Measurements from ENCODE around the gene PEX12.

PEX12 gene

DNA sequence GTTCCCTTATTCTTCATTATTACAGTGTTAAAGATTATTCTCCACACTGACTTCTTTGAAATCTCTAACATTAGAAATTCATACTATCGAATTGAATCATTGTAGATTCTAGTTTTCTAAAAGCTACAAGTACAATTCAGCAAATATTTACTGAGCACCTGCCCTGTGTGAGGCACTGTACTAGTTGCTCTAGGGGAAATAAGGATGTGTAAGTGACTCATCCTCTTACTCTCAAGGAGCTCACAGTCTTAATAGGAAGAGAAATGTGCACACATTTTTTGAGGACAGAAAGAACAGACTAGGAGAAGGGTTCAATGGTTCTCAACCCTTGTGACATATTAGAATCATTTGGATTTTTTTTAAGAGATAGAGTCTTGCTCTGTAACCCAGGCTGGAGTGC is 33.2 kb downstream of the PEX12 start:
- TF ChIP-seq OSR1 (CRISPR knock-in tag; IDR thresholded peaks at IDR 0.05) (no peak), TOX (CRISPR knock-in tag; IDR thresholded peaks at IDR 0.05; ENCODE audit: borderline replicate concordance) (no peak), ZNF70 (CRISPR knock-in tag; IDR thresholded peaks at IDR 0.05) (no peak), GLIS3 (CRISPR knock-in tag; IDR thresholded peaks at IDR 0.05) (no peak), BACH2 (CRISPR knock-in tag; IDR thresholded peaks at IDR 0.05; ENCODE audit: borderline replicate concordance) (no peak), ZC3H10 (CRISPR knock-in tag; IDR thresholded peaks at IDR 0.05) (no peak), CSDC2 (CRISPR knock-in tag; IDR thresholded peaks at IDR 0.05) (no peak), TCF4 (CRISPR knock-in tag; IDR thresholded peaks at IDR 0.05; ENCODE audit: borderline replicate concordance) (no peak), SNAI2 (CRISPR knock-in tag; IDR thresholded peaks at IDR 0.05) (no peak), ZFP3 (CRISPR knock-in tag; IDR thresholded peaks at IDR 0.05) (no peak), ZFP30 (CRISPR knock-in tag; IDR thresholded peaks at IDR 0.05) (no peak), ESRRG (CRISPR knock-in tag; IDR thresholded peaks at IDR 0.05) (no peak), ZNF8 (CRISPR knock-in tag; IDR thresholded peaks at IDR 0.05) (no peak), ZNF565 (CRISPR knock-in tag; conservative IDR thresholded peaks at IDR 0.05; ENCODE audit: low read depth) (no peak)
- TF ChIP-seq, protein P1, sequence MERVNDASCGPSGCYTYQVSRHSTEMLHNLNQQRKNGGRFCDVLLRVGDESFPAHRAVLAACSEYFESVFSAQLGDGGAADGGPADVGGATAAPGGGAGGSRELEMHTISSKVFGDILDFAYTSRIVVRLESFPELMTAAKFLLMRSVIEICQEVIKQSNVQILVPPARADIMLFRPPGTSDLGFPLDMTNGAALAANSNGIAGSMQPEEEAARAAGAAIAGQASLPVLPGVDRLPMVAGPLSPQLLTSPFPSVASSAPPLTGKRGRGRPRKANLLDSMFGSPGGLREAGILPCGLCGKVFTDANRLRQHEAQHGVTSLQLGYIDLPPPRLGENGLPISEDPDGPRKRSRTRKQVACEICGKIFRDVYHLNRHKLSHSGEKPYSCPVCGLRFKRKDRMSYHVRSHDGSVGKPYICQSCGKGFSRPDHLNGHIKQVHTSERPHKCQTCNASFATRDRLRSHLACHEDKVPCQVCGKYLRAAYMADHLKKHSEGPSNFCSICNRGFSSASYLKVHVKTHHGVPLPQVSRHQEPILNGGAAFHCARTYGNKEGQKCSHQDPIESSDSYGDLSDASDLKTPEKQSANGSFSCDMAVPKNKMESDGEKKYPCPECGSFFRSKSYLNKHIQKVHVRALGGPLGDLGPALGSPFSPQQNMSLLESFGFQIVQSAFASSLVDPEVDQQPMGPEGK (CRISPR knock-in tag; IDR thresholded peaks at IDR 0.05; ENCODE audit: borderline replicate concordance) = no peak
- TF ChIP-seq, protein P2, sequence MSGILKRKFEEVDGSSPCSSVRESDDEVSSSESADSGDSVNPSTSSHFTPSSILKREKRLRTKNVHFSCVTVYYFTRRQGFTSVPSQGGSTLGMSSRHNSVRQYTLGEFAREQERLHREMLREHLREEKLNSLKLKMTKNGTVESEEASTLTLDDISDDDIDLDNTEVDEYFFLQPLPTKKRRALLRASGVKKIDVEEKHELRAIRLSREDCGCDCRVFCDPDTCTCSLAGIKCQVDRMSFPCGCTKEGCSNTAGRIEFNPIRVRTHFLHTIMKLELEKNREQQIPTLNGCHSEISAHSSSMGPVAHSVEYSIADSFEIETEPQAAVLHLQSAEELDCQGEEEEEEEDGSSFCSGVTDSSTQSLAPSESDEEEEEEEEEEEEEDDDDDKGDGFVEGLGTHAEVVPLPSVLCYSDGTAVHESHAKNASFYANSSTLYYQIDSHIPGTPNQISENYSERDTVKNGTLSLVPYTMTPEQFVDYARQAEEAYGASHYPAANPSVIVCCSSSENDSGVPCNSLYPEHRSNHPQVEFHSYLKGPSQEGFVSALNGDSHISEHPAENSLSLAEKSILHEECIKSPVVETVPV (CRISPR knock-in tag; IDR thresholded peaks at IDR 0.05) = no peak
- TF ChIP-seq, protein P3, sequence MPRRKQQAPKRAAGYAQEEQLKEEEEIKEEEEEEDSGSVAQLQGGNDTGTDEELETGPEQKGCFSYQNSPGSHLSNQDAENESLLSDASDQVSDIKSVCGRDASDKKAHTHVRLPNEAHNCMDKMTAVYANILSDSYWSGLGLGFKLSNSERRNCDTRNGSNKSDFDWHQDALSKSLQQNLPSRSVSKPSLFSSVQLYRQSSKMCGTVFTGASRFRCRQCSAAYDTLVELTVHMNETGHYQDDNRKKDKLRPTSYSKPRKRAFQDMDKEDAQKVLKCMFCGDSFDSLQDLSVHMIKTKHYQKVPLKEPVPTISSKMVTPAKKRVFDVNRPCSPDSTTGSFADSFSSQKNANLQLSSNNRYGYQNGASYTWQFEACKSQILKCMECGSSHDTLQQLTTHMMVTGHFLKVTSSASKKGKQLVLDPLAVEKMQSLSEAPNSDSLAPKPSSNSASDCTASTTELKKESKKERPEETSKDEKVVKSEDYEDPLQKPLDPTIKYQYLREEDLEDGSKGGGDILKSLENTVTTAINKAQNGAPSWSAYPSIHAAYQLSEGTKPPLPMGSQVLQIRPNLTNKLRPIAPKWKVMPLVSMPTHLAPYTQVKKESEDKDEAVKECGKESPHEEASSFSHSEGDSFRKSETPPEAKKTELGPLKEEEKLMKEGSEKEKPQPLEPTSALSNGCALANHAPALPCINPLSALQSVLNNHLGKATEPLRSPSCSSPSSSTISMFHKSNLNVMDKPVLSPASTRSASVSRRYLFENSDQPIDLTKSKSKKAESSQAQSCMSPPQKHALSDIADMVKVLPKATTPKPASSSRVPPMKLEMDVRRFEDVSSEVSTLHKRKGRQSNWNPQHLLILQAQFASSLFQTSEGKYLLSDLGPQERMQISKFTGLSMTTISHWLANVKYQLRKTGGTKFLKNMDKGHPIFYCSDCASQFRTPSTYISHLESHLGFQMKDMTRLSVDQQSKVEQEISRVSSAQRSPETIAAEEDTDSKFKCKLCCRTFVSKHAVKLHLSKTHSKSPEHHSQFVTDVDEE (CRISPR knock-in tag; IDR thresholded peaks at IDR 0.05) = no peak
- TF ChIP-seq, protein P4, sequence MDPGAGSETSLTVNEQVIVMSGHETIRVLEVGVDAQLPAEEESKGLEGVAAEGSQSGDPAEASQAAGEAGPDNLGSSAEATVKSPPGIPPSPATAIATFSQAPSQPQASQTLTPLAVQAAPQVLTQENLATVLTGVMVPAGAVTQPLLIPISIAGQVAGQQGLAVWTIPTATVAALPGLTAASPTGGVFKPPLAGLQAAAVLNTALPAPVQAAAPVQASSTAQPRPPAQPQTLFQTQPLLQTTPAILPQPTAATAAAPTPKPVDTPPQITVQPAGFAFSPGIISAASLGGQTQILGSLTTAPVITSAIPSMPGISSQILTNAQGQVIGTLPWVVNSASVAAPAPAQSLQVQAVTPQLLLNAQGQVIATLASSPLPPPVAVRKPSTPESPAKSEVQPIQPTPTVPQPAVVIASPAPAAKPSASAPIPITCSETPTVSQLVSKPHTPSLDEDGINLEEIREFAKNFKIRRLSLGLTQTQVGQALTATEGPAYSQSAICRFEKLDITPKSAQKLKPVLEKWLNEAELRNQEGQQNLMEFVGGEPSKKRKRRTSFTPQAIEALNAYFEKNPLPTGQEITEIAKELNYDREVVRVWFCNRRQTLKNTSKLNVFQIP (CRISPR knock-in tag; IDR thresholded peaks at IDR 0.05; ENCODE audit: borderline replicate concordance, low read depth) = no peak
- ATAC-seq = no peak

DNA sequence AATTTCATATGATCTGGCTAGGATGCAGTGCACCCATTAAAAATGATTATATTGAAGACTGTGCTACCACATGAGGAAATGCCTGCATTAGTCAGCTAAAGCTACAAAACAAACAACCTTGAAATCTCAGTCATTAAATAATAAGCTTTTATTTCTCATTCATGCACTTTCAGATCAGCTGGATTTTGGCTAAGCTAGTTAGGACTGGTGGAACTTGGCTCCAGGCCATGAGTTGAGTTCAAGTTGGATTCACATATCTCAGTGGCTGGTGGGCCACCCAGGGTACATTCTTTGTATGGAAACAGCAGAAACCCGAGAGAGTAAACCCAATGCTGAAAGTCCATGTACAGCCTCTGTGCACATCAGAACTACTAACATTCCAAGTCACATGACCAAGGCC is 34.5 kb downstream of the PEX12 start:
- TF ChIP-seq ZFP3 (CRISPR knock-in tag; IDR thresholded peaks at IDR 0.05) = no peak
- no peak for TF ChIP-seq ZC3H10 (CRISPR knock-in tag; IDR thresholded peaks at IDR 0.05)
- TF ChIP-seq BACH2 (CRISPR knock-in tag; IDR thresholded peaks at IDR 0.05; ENCODE audit: borderline replicate concordance) = no peak
- TF ChIP-seq ISL1 (CRISPR knock-in tag; IDR thresholded peaks at IDR 0.05) = no peak
- no peak for TF ChIP-seq CSDC2 (CRISPR knock-in tag; IDR thresholded peaks at IDR 0.05)
- TF ChIP-seq, protein P4 (CRISPR knock-in tag; IDR thresholded peaks at IDR 0.05; ENCODE audit: borderline replicate concordance, low read depth) = no peak
- TF ChIP-seq ESRRG (CRISPR knock-in tag; IDR thresholded peaks at IDR 0.05) = no peak
- no peak for TF ChIP-seq TCF4 (CRISPR knock-in tag; IDR thresholded peaks at IDR 0.05; ENCODE audit: borderline replicate concordance)
- no peak for TF ChIP-seq TOX (CRISPR knock-in tag; IDR thresholded peaks at IDR 0.05; ENCODE audit: borderline replicate concordance)
- TF ChIP-seq, protein P1 (CRISPR knock-in tag; IDR thresholded peaks at IDR 0.05; ENCODE audit: borderline replicate concordance) = no peak
- TF ChIP-seq, protein P2 (CRISPR knock-in tag; IDR thresholded peaks at IDR 0.05) = no peak
- no peak for TF ChIP-seq ARNTL (CRISPR knock-in tag; IDR thresholded peaks at IDR 0.05; ENCODE audit: borderline replicate concordance, low read depth)
- TF ChIP-seq SNAI2 (CRISPR knock-in tag; IDR thresholded peaks at IDR 0.05) = no peak
- no peak for TF ChIP-seq ZFP30 (CRISPR knock-in tag; IDR thresholded peaks at IDR 0.05)
- no peak for ATAC-seq

Data from SK-N-SH treated with all-trans-retinoic acid at 6 μM for 48 hours (cell line).